Measurements from ENCODE around the gene TUBB3.
A peak's percentile ranks its signal among the peaks of the same experiment; 100 is the strongest.
"Not testable (repeated sequence)": the region's sequence is repeated elsewhere in the genome, so short reads cannot be mapped to it uniquely, and the experiment has no call there.

TUBB3 gene

GRCh38 chr16:89922884-89923639, at the start of gene TUBB3:
Gene TUBB3 (plus strand): TSS chr16:89923342. CDS start chr16:89923402, 60 bp downstream.
- DNase-seq = peak; percentile 31 to 38

DNA sequence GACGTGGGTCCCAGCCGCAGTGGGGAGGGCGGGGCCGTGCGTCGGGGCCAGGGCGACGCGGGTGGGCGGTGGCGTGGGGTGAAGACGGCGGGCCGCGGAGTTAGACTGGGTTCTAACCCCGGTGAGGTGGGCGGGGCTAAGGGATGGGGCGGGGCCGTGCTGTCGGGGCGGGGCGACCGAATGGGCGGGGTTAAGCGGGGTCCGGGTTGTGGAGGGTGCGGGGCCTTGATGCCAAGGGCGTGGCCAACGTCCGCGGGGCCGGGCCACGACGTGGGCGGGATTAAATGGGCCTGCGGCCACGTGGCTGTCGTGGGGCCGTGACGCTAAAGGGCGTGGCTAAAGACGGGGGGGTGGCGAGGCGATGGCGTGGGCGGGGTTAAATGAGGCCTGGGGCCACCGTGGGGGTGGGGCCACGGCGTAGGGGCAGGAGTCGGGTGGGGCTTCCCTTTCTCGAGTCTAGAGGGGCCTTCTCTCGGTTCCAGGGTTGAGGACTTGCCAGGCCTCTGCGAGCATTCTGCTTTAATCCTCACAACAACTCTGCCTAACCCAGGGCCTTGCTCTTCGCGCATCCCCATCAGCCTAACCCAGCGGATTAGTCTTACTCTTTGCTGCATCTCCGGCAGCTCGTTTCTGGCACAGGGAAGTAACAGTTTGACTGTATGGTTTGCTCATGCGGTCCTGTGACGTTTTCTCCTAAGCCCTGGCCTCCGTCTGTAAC, 49.0 kb upstream of the TUBB3 start:
- peak; percentile 96 to 98 for DNase-seq

DNA sequence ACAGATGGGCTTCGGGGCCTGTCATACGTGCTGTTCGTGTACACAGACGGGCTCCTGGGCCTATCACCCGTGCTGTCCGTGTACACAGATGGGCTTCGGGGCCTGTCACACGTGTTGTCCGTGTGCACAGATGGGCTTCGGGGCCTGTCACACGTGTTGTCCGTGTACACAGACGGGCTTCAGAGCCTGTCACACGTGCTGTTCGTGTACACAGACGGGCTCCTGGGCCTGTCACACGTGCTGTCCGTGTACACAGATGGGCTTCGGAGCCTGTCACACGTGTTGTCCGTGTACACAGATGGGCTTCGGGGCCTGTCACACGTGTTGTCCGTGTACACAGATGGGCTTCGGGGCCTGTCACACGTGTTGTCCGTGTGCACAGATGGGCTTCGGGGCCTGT, 44.0 kb upstream of the TUBB3 start:
- not testable (repeated sequence) for DNase-seq

GRCh38 chr16:89880477-89881367, 42.4 kb upstream of the TUBB3 start:
- no peak for DNase-seq

DNA sequence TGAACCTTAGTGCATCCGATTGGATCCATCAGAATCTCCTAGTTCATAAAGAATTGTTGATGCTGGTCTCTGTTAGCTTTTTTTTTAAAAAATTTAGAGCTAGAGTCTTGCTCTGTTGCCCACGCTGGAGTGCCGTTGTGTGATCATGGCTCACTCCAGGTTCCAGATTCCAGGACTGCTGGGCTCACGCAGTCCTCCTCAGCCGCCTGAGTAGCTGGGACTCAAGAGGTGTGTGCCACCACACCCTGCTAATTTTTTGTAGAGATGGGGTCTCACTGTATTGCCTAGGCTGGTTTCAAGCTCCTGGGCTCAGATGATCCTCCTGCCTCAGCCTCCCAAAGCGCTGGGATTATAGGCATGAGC, 41.8 kb upstream of the TUBB3 start:
- DNase-seq = no peak

DNA sequence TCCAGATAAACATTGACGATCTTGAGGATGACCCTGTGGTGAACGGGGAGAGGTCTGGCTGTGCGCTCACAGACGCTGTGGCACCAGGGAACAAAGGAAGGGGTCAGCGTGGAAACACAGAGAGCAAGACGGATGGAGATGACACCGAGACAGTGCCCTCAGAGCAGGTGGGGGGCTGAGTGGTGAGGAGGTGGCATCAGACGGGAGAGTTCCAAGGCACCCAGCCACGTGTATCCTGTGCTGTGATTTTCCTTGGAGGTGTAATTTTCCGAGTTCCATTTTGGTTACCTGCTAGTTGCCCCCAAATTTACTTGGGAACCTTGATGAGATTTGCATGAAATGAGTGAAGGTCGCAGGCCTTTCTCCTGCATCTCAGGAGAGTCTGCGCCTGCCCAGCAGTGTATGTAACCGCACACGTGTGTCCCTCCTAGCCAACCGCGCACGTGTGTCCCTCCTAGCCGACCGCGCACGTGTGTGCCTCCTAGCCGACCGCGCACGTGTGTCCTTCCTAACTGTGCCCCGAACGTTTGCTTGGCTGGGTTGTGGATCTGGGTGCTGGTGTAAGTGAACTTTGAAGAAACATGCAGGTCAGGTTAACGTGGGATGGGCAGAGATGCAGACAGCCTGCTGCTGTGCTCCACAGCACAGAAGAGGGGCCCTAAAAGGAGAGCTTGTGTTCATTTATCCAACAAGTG, 39.6 kb upstream of the TUBB3 start:
- no peak for DNase-seq

- DNase-seq = no peak
These were observed 39.1 kb upstream of the TUBB3 start for GRCh38 chr16:89884041-89884421.

GRCh38 chr16:89887243-89887642, 35.9 kb upstream of the TUBB3 start:
- DNase-seq = no peak

DNA sequence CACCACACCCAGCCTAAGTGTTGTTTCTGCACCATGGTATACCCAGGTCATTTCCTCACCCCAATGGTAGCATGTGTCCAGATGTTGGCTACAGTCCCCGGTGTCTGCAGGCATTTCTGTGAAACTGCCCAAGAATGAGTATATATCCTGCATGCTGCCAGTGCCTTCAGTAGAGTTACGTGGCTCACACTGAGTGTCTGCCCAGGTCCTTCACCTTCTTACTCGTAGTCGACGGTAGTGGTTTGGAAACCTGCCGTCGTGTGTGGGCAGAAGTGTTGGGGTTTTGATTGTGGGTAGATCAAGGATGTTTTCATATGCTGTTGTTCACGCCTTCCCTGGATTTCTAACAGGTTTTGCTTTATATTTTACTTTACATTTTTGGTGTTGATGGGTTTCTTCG, 32.9 kb upstream of the TUBB3 start:
- no peak for DNase-seq

DNA sequence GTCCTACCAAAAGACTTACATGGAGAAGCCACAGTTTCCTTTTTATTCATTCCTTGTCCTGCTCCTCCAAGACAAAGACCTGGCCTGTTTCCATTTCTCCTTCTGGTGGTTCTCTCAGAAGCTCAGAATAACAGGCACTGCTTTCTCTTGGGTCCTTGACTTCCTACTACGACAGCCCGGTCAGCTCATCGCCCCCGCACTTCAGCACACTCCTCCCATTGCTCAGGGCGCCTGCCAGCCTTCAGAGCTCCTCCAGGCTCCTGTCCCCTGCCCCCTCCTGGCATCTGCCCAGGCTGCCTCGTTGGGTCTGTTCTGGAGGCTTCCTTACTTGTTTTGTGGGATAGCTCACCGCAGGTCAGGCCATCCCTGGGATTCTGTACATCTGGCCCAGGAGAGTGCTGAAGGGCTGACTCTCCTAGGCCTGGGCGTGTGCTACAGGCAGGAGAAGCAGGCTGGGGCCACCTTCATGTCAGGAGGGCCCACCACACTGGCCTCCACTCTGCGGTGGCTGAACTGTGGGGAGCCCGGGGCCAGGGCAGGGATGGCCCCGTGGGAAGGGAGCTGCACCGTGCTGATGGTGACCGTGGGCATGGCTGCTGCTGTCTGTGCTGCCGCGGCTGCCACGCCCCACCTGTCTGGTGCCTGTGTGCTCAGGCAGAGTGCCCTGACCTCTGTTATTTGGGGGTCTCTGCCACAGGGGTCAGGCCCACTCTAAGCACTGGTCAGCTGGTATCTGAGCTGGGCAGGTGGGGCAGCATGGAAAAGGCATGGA, 32.1 kb upstream of the TUBB3 start:
- DNase-seq = no peak

DNA sequence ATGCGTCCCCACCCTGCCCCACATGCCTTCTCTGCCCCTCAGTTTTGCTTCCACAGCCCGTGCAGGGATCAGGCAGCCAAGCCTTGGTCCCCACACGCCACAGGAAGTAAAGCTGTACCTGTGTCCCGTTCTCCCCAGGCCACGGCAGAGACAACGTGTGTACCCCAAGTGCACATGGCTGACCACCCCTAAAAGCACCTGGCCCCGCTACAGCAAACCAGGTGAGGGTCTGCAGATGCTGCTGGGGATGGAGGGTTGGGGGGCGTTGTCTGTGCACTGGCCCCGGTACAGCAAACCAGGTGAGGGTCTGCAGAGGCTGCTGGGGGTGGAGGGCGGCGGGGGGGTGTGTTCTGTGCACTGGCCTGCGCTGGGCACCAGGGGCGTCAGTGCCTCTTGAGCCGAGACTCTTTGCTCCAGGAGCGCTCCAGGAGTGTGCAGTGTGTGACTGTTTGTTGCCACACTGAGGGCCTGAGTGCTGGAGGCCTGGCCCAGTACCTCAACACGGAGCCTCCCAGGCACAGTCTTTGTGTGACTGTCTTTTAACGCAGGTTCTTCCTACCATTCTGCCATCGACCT, 31.0 kb upstream of the TUBB3 start:
- DNase-seq = no peak

- no peak for DNase-seq
These were observed 30.5 kb upstream of the TUBB3 start for GRCh38 chr16:89892635-89893034.

GRCh38 chr16:89893642-89894548, 29.2 kb upstream of the TUBB3 start:
- no peak for DNase-seq

- no peak for DNase-seq
These were observed 27.5 kb upstream of the TUBB3 start for GRCh38 chr16:89895482-89896250.

GRCh38 chr16:89897204-89897603, 25.9 kb upstream of the TUBB3 start:
- DNase-seq = no peak

DNA sequence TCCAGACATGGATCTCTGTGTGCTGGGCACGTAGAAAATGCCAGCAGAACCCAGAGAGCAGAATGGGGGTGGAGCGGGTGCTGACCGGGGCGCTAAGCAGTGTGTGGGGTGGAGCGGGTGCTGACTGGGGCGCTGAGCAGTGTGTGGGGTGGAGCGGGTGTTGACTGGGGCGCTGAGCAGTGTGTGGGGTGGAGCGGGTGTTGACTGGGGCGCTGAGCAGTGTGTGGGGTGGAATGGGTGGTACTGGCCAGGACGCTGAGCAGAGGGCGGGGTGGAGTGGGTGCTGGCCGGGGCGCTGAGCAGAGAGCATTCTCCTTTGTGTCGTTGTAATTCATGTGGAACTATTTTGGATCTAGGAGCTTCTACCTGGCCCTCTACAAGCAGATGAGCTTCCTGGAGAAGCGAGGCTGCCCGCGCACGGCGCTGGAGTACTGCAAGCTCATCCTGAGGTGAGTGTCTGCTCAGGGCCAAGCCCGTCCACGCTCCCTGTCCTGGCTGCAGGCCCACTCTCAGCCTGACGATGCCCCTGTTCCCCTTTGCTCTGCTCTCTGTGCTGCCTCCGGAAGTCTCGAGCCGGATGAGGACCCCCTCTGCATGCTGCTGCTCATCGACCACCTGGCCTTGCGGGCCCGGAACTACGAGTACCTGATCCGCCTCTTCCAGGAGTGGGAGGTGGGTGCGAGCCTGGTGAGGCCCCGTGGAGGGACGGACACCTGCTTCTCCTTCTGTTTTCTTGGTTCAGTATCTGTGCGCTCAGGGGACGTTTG, 24.8 kb upstream of the TUBB3 start:
- no peak for DNase-seq

- no peak for DNase-seq
These were observed 23.2 kb upstream of the TUBB3 start for GRCh38 chr16:89899879-89900481.

DNA sequence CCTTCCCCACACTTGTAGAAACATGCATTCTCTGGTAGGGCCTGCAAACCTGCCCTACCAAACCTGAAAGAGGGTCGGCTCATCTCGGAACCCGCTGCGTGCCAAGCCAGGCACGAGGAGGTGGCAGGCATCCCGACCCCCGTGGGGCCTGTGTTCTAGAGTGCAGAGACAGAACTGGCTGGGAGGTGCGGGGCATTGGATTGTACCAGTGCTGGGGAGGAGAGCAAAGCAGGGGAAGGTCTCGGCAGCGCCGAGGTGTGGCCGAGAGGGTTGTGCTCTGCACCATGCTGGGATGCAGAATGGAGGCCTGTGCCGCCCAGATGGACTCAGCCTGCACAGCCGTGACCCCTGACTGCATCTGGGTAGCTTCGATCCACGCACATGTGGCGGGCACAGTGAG, 22.3 kb upstream of the TUBB3 start:
- DNase-seq = no peak

DNA sequence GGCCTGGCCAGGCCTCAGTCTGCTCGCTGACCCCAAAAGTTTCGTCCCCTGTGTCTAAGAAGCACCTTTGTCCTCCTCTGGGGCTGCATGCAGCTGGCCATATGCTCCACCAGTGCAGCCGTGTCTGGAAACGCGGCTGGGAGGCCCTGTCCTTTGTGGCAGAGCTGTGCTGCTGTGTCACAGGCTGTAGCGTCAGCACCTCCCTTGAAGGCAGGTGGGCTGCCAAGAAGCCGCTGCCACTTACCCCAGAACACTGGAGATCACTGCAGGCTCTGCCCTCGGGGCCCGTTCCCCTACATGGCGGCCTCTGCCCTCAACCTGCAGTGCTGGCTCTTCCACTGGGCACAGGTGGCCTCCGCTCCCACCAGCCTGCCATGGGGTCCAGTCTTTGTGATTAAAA, 20.2 kb upstream of the TUBB3 start:
- no peak for DNase-seq

Data from CD4-positive, alpha-beta T cell treated with Interleukin-1 beta for 1 hour (primary cell).